Right lobe of liver (tissue), 6 donors: ENCODE results near the gene LSM2. TPM values are rescaled to one million over a fixed set of nuclear protein-coding genes. Genes with fewer than 3 reads are reported as not detected.

ENCODE experiments used
- ATAC-seq, 4 donors: fragments of 200-7000 bp; cut with Tn5 transposase; one replicate each; pipeline ENCODE4 v1.9.1; 2020; ENCODE audit warnings: mild to moderate bottlenecking in 4 of 4, moderate library complexity in 4 of 4
- DNase-seq, 3 donors: peaks; one replicate each; pipeline ENCODE4 v3.0.0-alpha.2; 2020
- H3K27ac ChIP-seq, 3 donors: fragments of 200-600 bp; one replicate each; pipeline ENCODE4 v1.8.0; 2022
- H3K27me3 ChIP-seq, 2 donors: fragments of 200-600 bp; one replicate each; pipeline ENCODE4 v1.8.0; 2022
- H3K36me3 ChIP-seq, 4 donors: fragments of 200-600 bp; sonication (generic) in 1 of 4; one replicate each; pipeline versions ENCODE4 v1.5.1 to v1.8.0; 2017 to 2022; ENCODE audit warnings: control low read depth in 1 of 4
- H3K4me1 ChIP-seq, 4 donors: fragments of 200-600 bp; sonication (generic) in 1 of 4; one replicate each; pipeline versions ENCODE4 v1.5.1 to v1.8.0; 2017 to 2022; ENCODE audit warnings: control low read depth in 1 of 4
- H3K4me3 ChIP-seq, 3 donors: fragments of 200-600 bp; one replicate each; pipeline ENCODE4 v1.8.0; 2022
- H3K9me3 ChIP-seq, 4 donors: fragments of 200-600 bp; sonication (generic) in 1 of 4; one replicate each; pipeline versions ENCODE4 v1.5.1 to v1.8.0; 2017 to 2022; ENCODE audit warnings: control low read depth in 1 of 4
- CTCF ChIP-seq, 4 donors: fragments of 200-600 bp in 3 of 4; fragments of 450-650 bp in 1 of 4; IDR thresholded peaks; one replicate each; pipeline versions ENCODE4 v1.5.1 to v1.8.0; 2016 to 2022; ENCODE audit warnings: antibody characterized with exemption in 4 of 4, mild to moderate bottlenecking in 2 of 4
- POLR2A ChIP-seq: fragments of 450-650 bp; IDR thresholded peaks from one replicate; pipeline ENCODE4 v1.6.1; 2017; ENCODE audit warnings: antibody characterized with exemption, mild to moderate bottlenecking
- WGBS: methylation state at CpG from one replicate; pipeline ENCODE4 v1.1.6; 2018; ENCODE audit warnings: low coverage, low lambda C conversion rate; ENCODE audit not compliant: insufficient coverage; ENCODE audit errors: missing lambda C conversion rate; 5-methylcytosine and 5-hydroxymethylcytosine counted together
- intact Hi-C, 2 donors: fragments of 100-400 bp; cut with DNase I; formaldehyde crosslinking; loops; one replicate each; pipeline versions ENCODE4 v1.11.2 to v1.14.1; 2022
- total RNA-seq, 6 experiments: library from RNA; depleted of rRNA in 2 of 6; stranded (reverse); fragments of >200 nt in 2 of 6; fragmentation: NEBNext Ultra II Directional in 3 of 6; extraction: Animal tissue kit (Norgen Biotek cat#: 25700) in 3 of 6; gene quantifications; one replicate each; pipeline versions ENCODE4 v1.1.0 to v1.2.4, GENCODE V29; 2016 to 2023
- donor health status: DM: no; HTN: yes; CAD: no.
- donor health status: DM: no; HTN: no; CAD: no.
- donor health status: DM: no; HTN: no; CAD: no.
- donor health status: DM: no; HTN: yes; CAD: no.
- donor health status: DM: no; HTN: yes; CAD: no.

Gene LSM2
- total RNA-seq, 6 experiments from 2014 or later, result 11.0 to 26.1 (median 11.6) TPM

- ATAC-seq (no peak), DNase-seq (no peak)
- no peak overlapping the region for H3K27ac ChIP-seq
- H3K4me3 ChIP-seq, result no peak overlapping the region
- no peaks in the 10 kb centered on the region for H3K27me3 ChIP-seq
- WGBS, result 93% methylated on average over 5 of the region's 23 CpGs
- intact Hi-C loops, result no loop called here
- peaks cover 0 to 11% (median 3%) of the 10 kb centered on the region in 4 donors for H3K4me1 ChIP-seq
- TF ChIP-seq POLR2A (no peak), CTCF (IDR thresholded peaks at IDR 0.05) (no peak)
- peaks cover 0 to 43% (median 22%) of the 10 kb centered on the region in 4 donors for H3K36me3 ChIP-seq
- no peaks in the 10 kb centered on the region for H3K9me3 ChIP-seq
Measured at GRCh38 chr6:31781244-31782125, 25.3 kb downstream of the LSM2 start.

- no peak for TF ChIP-seq CTCF (IDR thresholded peaks at IDR 0.05)
- no peak for TF ChIP-seq POLR2A
Measured at GRCh38 chr6:31780507-31781243, 26.1 kb downstream of the LSM2 start.

GRCh38 chr6:31779908-31780307 is 26.9 kb downstream of the LSM2 start:
- intact Hi-C loops, result loop anchor here (10.0 kb wide), 1 partner anchor 55 kb away; no protein-coding TSS in a partner anchor
- DNase-seq (no peak), ATAC-seq (no peak)
- Histone ChIP-seq H3K9me3 (no peaks in the 10 kb centered on the region), H3K27me3 (no peaks in the 10 kb centered on the region), H3K4me3 (no peak overlapping the region), H3K36me3 (peaks cover 0 to 38% (median 18%) of the 10 kb centered on the region in 4 donors), H3K27ac (no peak overlapping the region), H3K4me1 (peaks cover 0 to 25% (median 6%) of the 10 kb centered on the region in 4 donors)
- no CpG with 5 or more reads among the region's 10 CpGs for WGBS
- no peak for TF ChIP-seq CTCF (IDR thresholded peaks at IDR 0.05)
- TF ChIP-seq POLR2A, result no peak

More at GRCh38 chr6:31780507-31781243, 26.1 kb downstream of the LSM2 start:
- intact Hi-C loops, result no loop called here
- no peaks in the 10 kb centered on the region for H3K27me3 ChIP-seq
- no peak for ATAC-seq
- H3K9me3 ChIP-seq, result no peaks in the 10 kb centered on the region
- H3K4me1 ChIP-seq, result peaks cover 0 to 19% (median 6%) of the 10 kb centered on the region in 4 donors
- H3K4me3 ChIP-seq, result no peak overlapping the region
- DNase-seq, result no peak
- no peak overlapping the region for H3K27ac ChIP-seq
- 57% methylated on average over 1 of the region's 20 CpGs for WGBS
- peaks cover 0 to 43% (median 22%) of the 10 kb centered on the region in 4 donors for H3K36me3 ChIP-seq

GRCh38 chr6:31778999-31779885 is 27.5 kb downstream of the LSM2 start:
- Histone ChIP-seq H3K4me1 (peaks cover 0 to 25% (median 6%) of the 10 kb centered on the region in 4 donors), H3K27me3 (no peaks in the 10 kb centered on the region), H3K27ac (no peak overlapping the region), H3K4me3 (no peak overlapping the region), H3K36me3 (peaks cover 0 to 31% (median 15%) of the 10 kb centered on the region in 4 donors), H3K9me3 (no peaks in the 10 kb centered on the region)
- TF ChIP-seq POLR2A (no peak), CTCF (IDR thresholded peaks at IDR 0.05) (no peak)
- WGBS, result no CpG with 5 or more reads among the region's 43 CpGs
- ATAC-seq (peak in 1 of 4 donors; percentile 17), DNase-seq (peak in 2 of 3 donors; percentile 48 to 78)
- intact Hi-C loops, result loop anchor here (10.0 kb wide), 1 partner anchor 56 kb away; no protein-coding TSS in a partner anchor
